Stimulated activated CD4-positive, alpha-beta T cell treated with anti-CD3 and anti-CD28 coated beads, TNF-alpha, amount 100 ng/mL, for 4 hours (primary cell): ENCODE results near the gene IMPACT.

Experiments used
- DNase-seq, 3 experiments: peaks; one replicate each; pipeline ENCODE4 v3.0.0-alpha.2; 2020; ENCODE audit warnings: low read depth in 3 of 3

IMPACT gene

GRCh38 chr18:24479371-24479770, 52.9 kb downstream of the IMPACT start:
- no peak for DNase-seq

GRCh38 chr18:24482821-24483220, 56.4 kb downstream of the IMPACT start:
- DNase-seq: no peak

- no peak for DNase-seq
Observed at GRCh38 chr18:24485681-24486080, 59.2 kb downstream of the IMPACT start.

- no peak for DNase-seq
Observed at GRCh38 chr18:24486684-24487083, 60.2 kb downstream of the IMPACT start.

- DNase-seq: no peak
Observed at GRCh38 chr18:24488824-24489493, 62.5 kb downstream of the IMPACT start.

GRCh38 chr18:24490539-24490938, 64.1 kb downstream of the IMPACT start:
- DNase-seq: no peak

- DNase-seq: no peak
Observed at GRCh38 chr18:24491927-24492834, 65.7 kb downstream of the IMPACT start.

- DNase-seq: no peak
Observed at GRCh38 chr18:24494586-24494985, 68.1 kb downstream of the IMPACT start.

GRCh38 chr18:24497031-24497754, 70.7 kb downstream of the IMPACT start:
- DNase-seq: no peak

GRCh38 chr18:24499814-24500213, 73.3 kb downstream of the IMPACT start:
- no peak for DNase-seq

- no peak for DNase-seq
Observed at GRCh38 chr18:24500217-24500616, 73.7 kb downstream of the IMPACT start.

GRCh38 chr18:24500766-24501165, 74.3 kb downstream of the IMPACT start:
- no peak for DNase-seq

- no peak for DNase-seq
Observed at GRCh38 chr18:24502667-24503523, 76.4 kb downstream of the IMPACT start.
